NOMO-1 treated with DMSO at 0.1 percent for 48 hours (cell line): Measurements from ENCODE around the gene FMNL2.

Source experiments
- DNase-seq: peaks from one replicate; lab custom pipeline; 2025; ENCODE audit not compliant: unreplicated experiment; lab: John Stamatoyannopoulos, UW

The FMNL2 gene

DNA sequence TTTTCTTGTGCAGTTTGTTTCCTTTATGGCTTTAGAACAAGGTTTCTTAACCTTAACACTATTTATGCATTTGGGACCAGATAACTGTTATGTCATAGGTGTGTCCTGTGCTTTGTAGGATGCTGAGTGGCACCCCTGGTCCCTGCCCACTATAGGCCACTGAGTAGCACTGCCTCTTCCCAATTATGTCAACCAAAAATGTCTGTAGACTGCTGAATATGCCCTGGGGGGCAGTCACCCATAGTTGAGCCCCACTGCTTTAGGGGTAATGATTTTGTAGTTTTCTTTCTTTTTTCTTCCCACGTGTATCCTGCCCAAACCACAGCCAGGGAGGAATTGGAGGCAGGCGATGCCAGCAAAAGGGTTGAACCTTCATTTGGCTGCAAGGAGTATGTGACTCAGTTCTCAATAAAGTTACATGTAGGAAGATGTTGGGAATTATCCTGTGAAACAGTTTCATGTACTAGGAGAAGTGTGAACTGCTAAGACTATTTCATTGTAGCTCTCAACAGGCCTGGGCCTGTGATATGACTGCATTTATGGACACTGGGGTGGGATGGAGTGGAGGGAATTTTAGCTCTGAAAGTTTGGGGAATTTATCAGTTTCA, 65.7 kb downstream of the FMNL2 start:
- DNase-seq: no peak

GRCh38 chr2:152402780-152403759, 68.1 kb downstream of the FMNL2 start:
- no peak for DNase-seq

DNA sequence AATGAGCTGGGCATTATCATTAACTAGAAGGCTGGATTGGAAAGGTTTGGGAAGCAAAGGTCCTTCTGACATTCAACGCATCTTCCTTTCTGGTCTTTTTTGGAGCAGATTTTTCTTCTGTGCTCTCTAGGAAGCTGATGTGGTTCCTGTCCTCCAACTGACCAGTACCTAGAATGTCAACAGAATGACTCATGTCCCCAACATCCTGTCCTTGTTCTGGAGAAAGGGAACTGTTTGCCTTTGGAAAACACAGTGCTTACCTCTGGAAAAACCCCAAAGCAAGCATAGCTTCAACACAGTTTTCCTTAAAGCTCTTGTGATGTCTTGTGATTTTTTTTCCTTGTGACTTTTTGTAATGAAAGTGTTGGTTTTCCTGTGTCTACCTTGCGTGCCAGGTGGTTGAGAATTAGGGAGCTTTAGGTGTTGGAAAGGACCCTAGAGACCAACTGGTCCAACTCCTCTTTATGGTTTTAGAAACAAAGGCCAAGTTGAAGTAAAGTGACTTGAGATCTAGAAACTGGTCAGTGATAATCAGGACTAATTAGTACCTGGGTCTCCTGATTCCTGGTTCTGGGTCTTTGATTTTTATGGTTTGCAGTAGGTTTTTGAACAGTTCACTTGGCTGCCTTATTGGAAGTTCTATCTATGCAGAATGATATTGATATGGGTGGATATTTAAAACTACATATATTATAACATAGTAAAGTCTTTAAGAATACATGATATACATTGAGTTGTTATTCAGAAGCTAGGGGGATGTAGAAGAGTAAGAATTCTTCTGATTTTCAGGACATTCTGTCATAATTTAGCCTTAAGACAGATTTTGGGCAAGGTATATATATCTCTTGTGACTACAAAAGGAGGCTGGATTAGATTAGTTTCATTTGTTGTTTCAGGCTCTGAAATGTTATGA, 70.5 kb downstream of the FMNL2 start:
- DNase-seq: no peak

- no peak for DNase-seq
These were observed 71.3 kb downstream of the FMNL2 start for GRCh38 chr2:152406119-152406835.

- no peak for DNase-seq
These were observed 71.8 kb downstream of the FMNL2 start for GRCh38 chr2:152406836-152407161.

GRCh38 chr2:152407204-152407721, 72.3 kb downstream of the FMNL2 start:
- no peak for DNase-seq

DNA sequence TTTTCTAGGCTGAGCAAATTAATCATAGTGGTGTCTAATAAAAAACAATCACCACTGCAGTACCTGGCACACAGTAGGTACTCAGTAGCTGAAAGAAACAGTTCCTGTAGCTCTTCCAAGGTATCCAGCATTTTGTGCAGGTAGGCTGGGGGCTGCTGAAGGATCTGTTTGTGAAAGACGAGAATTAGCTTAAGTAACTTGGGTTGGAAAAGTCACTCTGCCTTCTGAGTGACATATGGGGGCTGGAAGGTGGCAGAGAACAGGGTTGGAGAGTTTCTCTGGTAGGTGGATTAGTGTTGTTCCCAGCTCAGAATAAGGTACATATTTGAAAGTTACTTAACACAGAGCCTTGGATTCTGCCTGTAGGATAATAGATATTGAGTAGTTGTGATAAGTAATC, 72.8 kb downstream of the FMNL2 start:
- DNase-seq: no peak

- DNase-seq: no peak
These were observed 73.3 kb downstream of the FMNL2 start for GRCh38 chr2:152408254-152408653.

DNA sequence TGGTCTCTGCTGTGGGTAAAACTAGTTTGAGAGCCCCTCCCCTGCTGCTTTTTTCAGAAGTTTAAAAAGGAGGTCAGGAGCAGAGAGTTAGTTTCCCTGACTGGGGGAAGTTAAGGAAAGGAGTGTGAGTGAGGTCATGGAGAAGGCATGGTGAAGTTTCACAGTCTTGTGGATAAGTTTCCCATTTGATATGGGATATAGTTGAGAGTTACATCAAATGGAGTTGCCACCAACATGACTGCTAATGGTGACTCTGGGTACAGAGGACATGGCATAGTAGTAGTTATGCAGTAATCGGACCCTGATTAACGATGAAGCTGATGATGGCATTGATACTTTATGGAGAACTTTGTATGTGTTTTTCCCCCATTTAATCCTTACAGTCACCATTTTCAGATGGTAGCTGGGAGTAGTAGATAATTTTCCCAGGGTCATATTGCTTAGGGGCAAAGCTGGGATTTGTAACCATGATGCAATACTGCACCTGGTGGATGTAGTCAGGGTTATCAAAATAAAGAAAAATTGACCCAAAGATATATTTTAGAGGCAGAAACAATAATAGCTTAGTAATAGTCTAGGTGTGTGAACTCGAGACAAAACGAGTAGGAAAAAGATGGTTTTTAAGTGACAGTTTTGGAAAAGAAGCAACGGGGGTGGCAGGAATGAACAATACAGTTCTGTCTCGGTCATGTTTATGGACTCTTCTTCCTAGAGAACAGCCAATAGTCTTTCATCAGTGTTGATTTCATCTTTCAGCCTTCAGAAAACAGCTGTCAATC, 74.6 kb downstream of the FMNL2 start:
- DNase-seq: no peak

DNA sequence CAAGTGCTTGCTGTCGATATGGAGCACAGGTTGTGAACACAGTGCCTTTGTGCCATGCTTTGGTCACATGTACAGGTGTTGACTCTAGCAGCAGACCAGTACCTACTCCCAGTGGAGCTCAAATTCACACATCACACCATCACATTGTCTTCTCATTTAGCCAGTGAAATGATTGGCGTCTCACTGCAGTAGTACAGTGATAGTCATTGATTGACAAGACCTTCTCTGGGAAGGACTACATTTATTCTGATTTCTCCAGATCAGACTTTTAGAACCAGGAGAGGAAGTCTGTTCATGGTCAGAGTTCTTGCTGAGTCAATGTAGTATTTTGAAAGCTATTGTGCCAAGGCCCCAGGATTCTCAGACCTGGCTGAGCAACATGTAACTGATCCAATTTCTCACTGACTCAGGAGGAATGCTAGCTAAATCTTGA, 75.2 kb downstream of the FMNL2 start:
- DNase-seq: no peak

- peak; percentile 49 for DNase-seq
These were observed 76.2 kb downstream of the FMNL2 start for GRCh38 chr2:152411154-152411553.

DNA sequence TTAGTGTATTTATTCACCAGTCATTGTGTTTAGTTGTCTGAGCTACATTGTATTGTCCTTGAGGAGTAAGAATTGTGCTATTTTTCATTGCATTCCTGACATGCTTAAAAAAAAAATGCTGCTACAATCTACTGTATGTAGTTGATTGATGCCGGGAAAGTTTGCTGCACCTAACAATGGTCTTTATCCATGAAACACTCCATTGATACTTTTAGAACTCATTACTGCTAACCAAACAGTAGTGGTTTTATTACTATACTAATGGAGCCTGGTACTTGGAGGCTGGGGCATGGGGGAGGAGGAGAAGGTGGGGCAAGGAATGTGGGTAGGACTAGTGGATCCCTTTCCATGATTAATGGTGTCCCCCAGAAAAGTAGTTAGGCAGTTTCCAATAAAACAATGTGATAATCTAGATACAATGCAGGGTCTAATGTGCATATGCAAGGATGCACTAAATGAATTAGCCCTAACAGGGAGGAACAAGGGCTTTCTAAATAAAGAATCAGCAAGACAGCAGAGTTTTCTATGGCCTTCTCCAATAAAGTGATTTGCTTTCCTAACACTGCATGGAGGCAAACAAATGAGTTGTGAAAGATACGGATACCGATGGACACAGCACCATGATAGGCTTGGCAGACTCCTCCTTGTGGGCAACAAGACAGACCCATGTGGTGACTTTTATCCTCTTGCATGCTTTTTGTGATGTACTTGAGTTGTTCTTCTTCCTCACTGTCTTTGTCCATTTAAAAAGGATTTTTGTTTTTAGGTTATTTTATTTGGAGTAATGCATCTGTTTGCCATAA, 78.5 kb downstream of the FMNL2 start:
- DNase-seq: no peak

GRCh38 chr2:152415231-152415642, 80.3 kb downstream of the FMNL2 start:
- no peak for DNase-seq

- DNase-seq: no peak
These were observed 80.8 kb downstream of the FMNL2 start for GRCh38 chr2:152415796-152416195.

- DNase-seq: peak; percentile 61
These were observed 83.7 kb downstream of the FMNL2 start for GRCh38 chr2:152418688-152419087.

DNA sequence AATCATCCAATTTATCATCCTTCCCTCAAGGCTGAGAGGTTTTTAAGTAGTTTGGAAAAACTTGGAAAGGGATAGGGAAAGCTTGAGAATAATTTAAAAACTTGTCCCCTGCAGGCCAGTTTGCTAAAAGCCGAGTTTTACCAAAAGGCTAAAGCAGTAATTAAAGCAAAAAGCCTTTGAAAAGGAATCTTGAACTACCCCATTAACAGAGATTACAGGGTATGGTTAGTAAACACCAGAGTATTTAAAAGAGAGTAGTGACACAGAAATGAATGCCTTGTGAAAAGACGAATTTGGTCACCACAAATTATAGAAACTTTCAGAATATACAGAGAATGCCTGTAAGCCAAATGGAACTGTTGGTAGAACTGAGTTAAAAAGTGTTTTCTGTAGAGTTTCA, 85.0 kb downstream of the FMNL2 start:
- no peak for DNase-seq

DNA sequence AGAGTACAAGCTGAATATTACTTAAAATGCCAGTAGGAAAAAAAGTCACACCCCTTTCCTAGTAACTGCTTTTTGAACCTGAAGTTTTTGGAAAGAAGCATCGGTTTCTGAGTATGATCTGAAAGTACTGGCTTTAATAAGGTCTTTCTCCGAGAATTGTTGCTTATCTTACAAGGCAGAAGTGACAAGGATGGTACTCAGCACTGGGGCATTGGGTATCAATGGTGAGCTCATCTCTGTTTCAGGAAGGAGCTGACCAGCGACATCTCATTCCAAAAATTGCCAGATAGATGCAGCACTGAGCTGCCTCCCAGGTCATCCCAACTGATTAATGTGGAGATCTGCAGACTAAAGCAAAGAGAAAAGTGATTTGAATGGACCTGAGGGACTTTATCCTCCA, 85.4 kb downstream of the FMNL2 start:
- DNase-seq: no peak

DNA sequence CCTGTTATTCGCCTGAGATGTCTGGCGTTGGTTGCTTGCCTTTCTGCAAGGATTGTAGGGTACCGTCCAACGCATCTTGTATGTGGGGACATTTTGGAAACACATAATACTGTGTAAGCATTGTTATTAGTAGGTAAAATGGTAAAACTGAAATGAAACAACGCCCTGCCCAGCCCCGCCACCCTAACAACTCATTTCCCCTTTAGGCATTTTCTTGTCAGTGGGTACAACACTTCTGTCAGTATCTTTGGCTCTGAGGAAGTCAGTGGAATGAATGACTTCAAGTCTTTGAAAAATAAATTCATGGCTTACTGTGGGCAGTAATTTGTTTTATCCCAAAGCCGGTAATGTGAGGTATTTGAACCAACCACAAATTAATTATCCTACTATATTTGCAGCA, 86.0 kb downstream of the FMNL2 start:
- peak; percentile 37 for DNase-seq
